ENCODE data around the gene SHISA8. TPM values are rescaled to one million over a fixed set of nuclear protein-coding genes. Genes with fewer than 3 reads are reported as not detected.

SHISA8 gene
- total RNA-seq, 1 experiment from 2014 or later = 2.3 TPM

- CTCF ChIA-PET = no interaction called here
- TF ChIP-seq EZH2 (IDR thresholded peaks at IDR 0.05; ENCODE audit: low read depth) (no peak), CTCF (conservative IDR thresholded peaks at IDR 0.05) (no peak)
- no peak overlapping the region for H3K27ac ChIP-seq
Observed at GRCh38 chr22:41935509-41935908, 20.6 kb upstream of the SHISA8 start.

GRCh38 chr22:41935015-41935351, 20.1 kb upstream of the SHISA8 start:
- H3K79me2 ChIP-seq (ENCODE audit: low read depth) = peaks cover 4% of the 10 kb centered on the region; the same call in 1 of the 2 replicates
- intact Hi-C loops (cut with micrococcal nuclease; ENCODE audit: unreplicated experiment) = no loop called here
- no peaks in the 10 kb centered on the region for H3K4me1 ChIP-seq (replicated peaks; ENCODE audit: insufficient read depth)
- H3K4me3 ChIP-seq = no peak overlapping the region
- CTCF ChIA-PET = no interaction called here
- H3K36me3 ChIP-seq (ENCODE audit: low read depth) = 0 out of 2 replicates have a peak, but pooled peaks cover 4% of the 10 kb centered on the region
- no peak overlapping the region for H3K4me2 ChIP-seq
- H2AFZ ChIP-seq = no peak overlapping the region
- H3K9me3 ChIP-seq (ENCODE audit: insufficient read depth, low read depth) = no peaks in the 10 kb centered on the region
- H3K27me3 ChIP-seq (ENCODE audit: insufficient read depth, low read depth) = no peaks in the 10 kb centered on the region
- peaks cover 8% of the 10 kb centered on the region for H3F3A ChIP-seq (ENCODE audit: insufficient read depth, low read depth)
- H3K27ac ChIP-seq = no peak overlapping the region
- POLR2A ChIA-PET (ENCODE audit: unreplicated experiment) = interaction anchor here (0.6 kb wide), 1 partner anchor 159 kb away, joined by 3 read pairs; no protein-coding TSS in a partner anchor
- BruUV-seq (replicated peaks) = no TSS peak
- TF ChIP-seq EZH2 (IDR thresholded peaks at IDR 0.05; ENCODE audit: low read depth) (no peak), CTCF (conservative IDR thresholded peaks at IDR 0.05) (no peak)
- H3K9me2 ChIP-seq (ENCODE audit: insufficient read depth) = no peaks in the 10 kb centered on the region
- no peak for DNase-seq
- 0 out of 2 replicates have a peak, but pooled peaks cover 1% of the 10 kb centered on the region for H4K20me1 ChIP-seq (ENCODE audit: insufficient read depth)

More at GRCh38 chr22:41935509-41935908, 20.6 kb upstream of the SHISA8 start:
- Histone ChIP-seq H3K4me1 (replicated peaks; ENCODE audit: insufficient read depth) (no peaks in the 10 kb centered on the region), H3K36me3 (ENCODE audit: low read depth) (0 out of 2 replicates have a peak, but pooled peaks cover 4% of the 10 kb centered on the region), H3K9me3 (ENCODE audit: insufficient read depth, low read depth) (no peaks in the 10 kb centered on the region), H3K79me2 (ENCODE audit: low read depth) (peaks cover 4% of the 10 kb centered on the region; the same call in 1 of the 2 replicates), H3F3A (ENCODE audit: insufficient read depth, low read depth) (peaks cover 14% of the 10 kb centered on the region), H3K27me3 (ENCODE audit: insufficient read depth, low read depth) (no peaks in the 10 kb centered on the region), H3K4me3 (no peak overlapping the region), H4K20me1 (ENCODE audit: insufficient read depth) (0 out of 2 replicates have a peak, but pooled peaks cover 6% of the 10 kb centered on the region), H2AFZ (no peak overlapping the region), H3K9me2 (ENCODE audit: insufficient read depth) (no peaks in the 10 kb centered on the region), H3K4me2 (no peak overlapping the region)
- no TSS peak for BruUV-seq (replicated peaks)
- POLR2A ChIA-PET (ENCODE audit: unreplicated experiment) = interaction anchor here (0.6 kb wide), 1 partner anchor 160 kb away, joined by 3 read pairs; no protein-coding TSS in a partner anchor
- intact Hi-C loops (cut with micrococcal nuclease; ENCODE audit: unreplicated experiment) = no loop called here
- no peak for DNase-seq

- H3F3A ChIP-seq (ENCODE audit: insufficient read depth, low read depth) = 0 out of 2 replicates have a peak, but pooled peaks cover 6% of the 10 kb centered on the region
- H3K4me2 ChIP-seq = no peak overlapping the region
- ChIA-PET CTCF (no interaction called here), POLR2A (ENCODE audit: unreplicated experiment) (no interaction called here)
- TF ChIP-seq EZH2 (IDR thresholded peaks at IDR 0.05; ENCODE audit: low read depth) (no peak), CTCF (conservative IDR thresholded peaks at IDR 0.05) (no peak)
- DNase-seq = no peak
- peaks cover 3% of the 10 kb centered on the region; the same call in 1 of the 2 replicates for H3K79me2 ChIP-seq (ENCODE audit: low read depth)
- H3K4me3 ChIP-seq = no peak overlapping the region
- no peaks in the 10 kb centered on the region for H3K27me3 ChIP-seq (ENCODE audit: insufficient read depth, low read depth)
- BruUV-seq (replicated peaks) = no TSS peak
- H3K9me3 ChIP-seq (ENCODE audit: insufficient read depth, low read depth) = no peaks in the 10 kb centered on the region
- H2AFZ ChIP-seq = no peak overlapping the region
- H3K9me2 ChIP-seq (ENCODE audit: insufficient read depth) = no peaks in the 10 kb centered on the region
- 0 out of 2 replicates have a peak, but pooled peaks cover 4% of the 10 kb centered on the region for H3K36me3 ChIP-seq (ENCODE audit: low read depth)
- H3K27ac ChIP-seq = no peak overlapping the region
- H4K20me1 ChIP-seq (ENCODE audit: insufficient read depth) = no peaks in the 10 kb centered on the region
- H3K4me1 ChIP-seq (replicated peaks; ENCODE audit: insufficient read depth) = no peaks in the 10 kb centered on the region
- intact Hi-C loops (cut with micrococcal nuclease; ENCODE audit: unreplicated experiment) = no loop called here
Observed at GRCh38 chr22:41934284-41935014, 19.6 kb upstream of the SHISA8 start.

Data from PC-9 (cell line).